Endodermal cell (in vitro differentiated cells): ENCODE results near the gene CDH20. TPM values are rescaled to one million over a fixed set of nuclear protein-coding genes. Genes with fewer than 3 reads are reported as not detected.

Experiments
- DNase-seq: peaks from one replicate; pipeline ENCODE4 v3.0.0-alpha.2; 2017
- H3K27ac ChIP-seq: 2 replicates; pipeline ENCODE4 v1.5.1; 2013; ENCODE audit warnings: mild to moderate bottlenecking, low read depth, low read length, moderate library complexity
- H3K27me3 ChIP-seq: 2 replicates; pipeline ENCODE4 v1.6.1; 2013; ENCODE audit warnings: mild to moderate bottlenecking, low read length, moderate library complexity; ENCODE audit not compliant: insufficient read depth, control insufficient read depth, poor library complexity, severe bottlenecking
- H3K36me3 ChIP-seq: 2 replicates; pipeline ENCODE4 v1.7.0; 2013; ENCODE audit warnings: mild to moderate bottlenecking, low read length, moderate library complexity; ENCODE audit not compliant: control insufficient read depth, insufficient read depth
- H3K4me1 ChIP-seq: one replicate; pipeline ENCODE4 v1.7.0; 2013; ENCODE audit warnings: low read length; ENCODE audit not compliant: control insufficient read depth, insufficient read depth
- H3K4me3 ChIP-seq: 2 replicates; pipeline ENCODE4 v1.5.1; 2013; ENCODE audit warnings: mild to moderate bottlenecking, low read length, moderate library complexity
- H3K9ac ChIP-seq: 2 replicates; pipeline ENCODE4 v1.6.1; 2013; ENCODE audit warnings: mild to moderate bottlenecking, low read length, moderate library complexity; ENCODE audit not compliant: poor library complexity, severe bottlenecking; ENCODE audit errors: extremely low read depth
- H3K9me3 ChIP-seq: 2 replicates; pipeline ENCODE4 v1.6.1; 2013; ENCODE audit warnings: mild to moderate bottlenecking, low read length, moderate library complexity; ENCODE audit not compliant: control insufficient read depth
- H3K27ac Mint-ChIP-seq: 2 replicates; pipeline ENCODE4 v1.8.0; 2020; ENCODE audit warnings: mixed read lengths
- H3K27me3 Mint-ChIP-seq: 2 replicates; pipeline ENCODE4 v1.8.0; 2021; ENCODE audit warnings: mild to moderate bottlenecking, mixed read lengths; ENCODE audit not compliant: insufficient read depth
- H3K36me3 Mint-ChIP-seq: 2 replicates; pipeline ENCODE4 v1.8.0; 2020; ENCODE audit warnings: low read depth, mixed read lengths
- H3K4me1 Mint-ChIP-seq: 2 replicates; pipeline ENCODE4 v1.8.0; 2020; ENCODE audit warnings: mixed read lengths
- H3K4me3 Mint-ChIP-seq: 2 replicates; pipeline ENCODE4 v1.8.0; 2020; ENCODE audit warnings: mild to moderate bottlenecking, moderate library complexity, mixed read lengths
- H3K9me3 Mint-ChIP-seq: 2 replicates; pipeline ENCODE4 v1.8.0; 2020; ENCODE audit warnings: mild to moderate bottlenecking, mixed read lengths
- CTCF ChIP-seq: fragments of 200-600 bp; sonication (generic); conservative IDR thresholded peaks from 2 replicates; pipeline ENCODE4 v1.5.0; 2021; ENCODE audit warnings: antibody characterized with exemption, mild to moderate bottlenecking
- WGBS, 2 experiments: methylation state at CpG; one replicate each; pipeline versions ENCODE4 v1.1.5 to v1.1.7; 2013; ENCODE audit warnings: missing lambda C conversion rate in 2 of 2, mixed read lengths in 1 of 2; ENCODE audit not compliant: insufficient coverage in 1 of 2, insufficient read length in 1 of 2; 5-methylcytosine and 5-hydroxymethylcytosine counted together
- total RNA-seq, 2 donors: library from RNA; stranded (reverse); fragmentation: NEBNext Ultra II Directional in 1 of 2; extraction: Animal tissue kit (Norgen Biotek cat#: 25700) in 1 of 2; gene quantifications; 2 replicates in 1 of 2; 3 replicates in 1 of 2; pipeline ENCODE4 v1.2.1, GENCODE V29; 2021

CDH20 gene
- total RNA-seq, 2 donors from 2014 or later = 0.11 to 0.75 TPM

- 89% methylated on average over 4 of the region's 4 CpGs for WGBS, 2 experiments
- Histone ChIP-seq H3K9ac (no peak overlapping the region), H3K27me3 (no peaks in the 10 kb centered on the region), H3K9me3 (no peaks in the 10 kb centered on the region), H3K4me1 (no peaks in the 10 kb centered on the region), H3K36me3 (no peaks in the 10 kb centered on the region), H3K27ac (no peak overlapping the region), H3K4me3 (no peak overlapping the region)
- Mint-ChIP-seq H3K27me3 (no peaks in the 10 kb centered on the region), H3K4me1 (no peaks in the 10 kb centered on the region), H3K27ac (no peak overlapping the region), H3K4me3 (no peak overlapping the region), H3K36me3 (no peaks in the 10 kb centered on the region), H3K9me3 (no peaks in the 10 kb centered on the region)
- DNase-seq = no peak
- TF ChIP-seq CTCF = peak; percentile 38
These were observed 46.6 kb downstream of the CDH20 start for GRCh38 chr18:61379827-61380226.

GRCh38 chr18:61388010-61388409 lies 54.8 kb downstream of the CDH20 start:
- no peak overlapping the region for H3K4me3 Mint-ChIP-seq
- no peak overlapping the region for H3K27ac Mint-ChIP-seq
- no peaks in the 10 kb centered on the region for H3K36me3 ChIP-seq
- DNase-seq = no peak
- TF ChIP-seq CTCF = no peak
- no peaks in the 10 kb centered on the region for H3K36me3 Mint-ChIP-seq
- H3K27me3 ChIP-seq = no peaks in the 10 kb centered on the region
- no peak overlapping the region for H3K4me3 ChIP-seq
- no peak overlapping the region for H3K9ac ChIP-seq
- no peaks in the 10 kb centered on the region for H3K4me1 ChIP-seq
- WGBS, 2 experiments = 89 to 100% methylated on average over 2 of the region's 2 CpGs
- no peaks in the 10 kb centered on the region for H3K27me3 Mint-ChIP-seq
- H3K27ac ChIP-seq = no peak overlapping the region
- H3K9me3 ChIP-seq = peaks cover 7% of the 10 kb centered on the region
- H3K4me1 Mint-ChIP-seq = no peaks in the 10 kb centered on the region
- no peaks in the 10 kb centered on the region for H3K9me3 Mint-ChIP-seq

- no peaks in the 10 kb centered on the region for H3K36me3 Mint-ChIP-seq
- no peak for DNase-seq
- Histone ChIP-seq H3K9ac (no peak overlapping the region), H3K27me3 (no peaks in the 10 kb centered on the region), H3K4me3 (no peak overlapping the region), H3K36me3 (no peaks in the 10 kb centered on the region), H3K4me1 (no peaks in the 10 kb centered on the region), H3K9me3 (no peaks in the 10 kb centered on the region), H3K27ac (no peak overlapping the region)
- no peaks in the 10 kb centered on the region for H3K9me3 Mint-ChIP-seq
- H3K27me3 Mint-ChIP-seq = no peaks in the 10 kb centered on the region
- TF ChIP-seq CTCF = no peak
- H3K4me1 Mint-ChIP-seq = no peaks in the 10 kb centered on the region
- no peak overlapping the region for H3K4me3 Mint-ChIP-seq
- no peak overlapping the region for H3K27ac Mint-ChIP-seq
These were observed 61.8 kb downstream of the CDH20 start for GRCh38 chr18:61394983-61395382.
